GM23338 (cell line): Measurements from ENCODE around the gene ZKSCAN8.

Source experiments
- CREB1 ChIP-seq: fragments of 250-450 bp; sonication (Bioruptor Pico); IDR thresholded peaks from 2 replicates; pipeline ENCODE4 v1.5.0; 2020; ENCODE audit warnings: low read depth, mild to moderate bottlenecking, moderate library complexity
- EZH2 ChIP-seq: fragments of 200-600 bp; sonication (generic); IDR thresholded peaks from one replicate; pipeline ENCODE4 v1.8.0; 2017; ENCODE audit warnings: antibody characterized with exemption, mild to moderate bottlenecking, low read depth; ENCODE audit not compliant: unreplicated experiment
- JUNB ChIP-seq: IDR thresholded peaks from one replicate; pipeline ENCODE4 v1.6.1; 2016; ENCODE audit warnings: antibody characterized with exemption; ENCODE audit not compliant: unreplicated experiment
- POLR2AphosphoS5 ChIP-seq: IDR thresholded peaks from 2 replicates; pipeline ENCODE4 v1.6.1; 2016; ENCODE audit warnings: antibody characterized with exemption, low read depth
- STAT1 ChIP-seq: IDR thresholded peaks from one replicate; pipeline ENCODE4 v1.6.1; 2016; ENCODE audit warnings: antibody characterized with exemption; ENCODE audit not compliant: unreplicated experiment
- TF ChIP-seq, protein P1 (sequence below), 2 experiments: fragments of 200-600 bp in 1 of 2; sonication (generic) in 1 of 2; conservative IDR thresholded peaks; 2 replicates each; pipeline versions ENCODE4 v1.5.1 to v1.6.1; 2016 to 2017; ENCODE audit warnings: antibody characterized with exemption in 2 of 2, low read depth in 2 of 2, mild to moderate bottlenecking in 2 of 2, moderate library complexity in 1 of 2
- TF ChIP-seq, protein P2 (sequence below): IDR thresholded peaks from one replicate; pipeline ENCODE4 v1.6.1; 2018; ENCODE audit warnings: antibody characterized with exemption; ENCODE audit not compliant: unreplicated experiment
- TF ChIP-seq, protein P3 (sequence below): IDR thresholded peaks from 2 replicates; pipeline ENCODE4 v1.6.1; 2016; ENCODE audit warnings: antibody characterized with exemption

DNA sequence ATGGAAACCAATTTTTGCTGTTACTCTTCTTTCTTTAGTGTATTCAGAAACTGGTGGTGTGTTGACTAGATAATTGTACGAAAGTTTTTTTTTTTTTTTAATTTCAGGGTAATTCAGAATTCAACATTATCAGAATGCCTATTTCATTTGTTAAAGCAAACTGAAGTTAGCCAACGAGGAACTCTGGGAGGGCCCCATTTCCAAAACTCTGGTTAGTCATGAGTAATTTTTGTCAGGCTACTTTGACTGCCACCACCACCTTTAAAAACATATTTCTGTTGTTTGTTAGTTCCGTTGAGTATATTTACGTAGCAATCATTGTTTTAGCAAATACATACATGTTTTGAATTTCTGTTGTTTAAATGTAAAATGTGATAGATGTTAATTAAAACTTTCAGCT is 763 bp downstream of the ZKSCAN8 start:
- TF ChIP-seq, protein P1, sequence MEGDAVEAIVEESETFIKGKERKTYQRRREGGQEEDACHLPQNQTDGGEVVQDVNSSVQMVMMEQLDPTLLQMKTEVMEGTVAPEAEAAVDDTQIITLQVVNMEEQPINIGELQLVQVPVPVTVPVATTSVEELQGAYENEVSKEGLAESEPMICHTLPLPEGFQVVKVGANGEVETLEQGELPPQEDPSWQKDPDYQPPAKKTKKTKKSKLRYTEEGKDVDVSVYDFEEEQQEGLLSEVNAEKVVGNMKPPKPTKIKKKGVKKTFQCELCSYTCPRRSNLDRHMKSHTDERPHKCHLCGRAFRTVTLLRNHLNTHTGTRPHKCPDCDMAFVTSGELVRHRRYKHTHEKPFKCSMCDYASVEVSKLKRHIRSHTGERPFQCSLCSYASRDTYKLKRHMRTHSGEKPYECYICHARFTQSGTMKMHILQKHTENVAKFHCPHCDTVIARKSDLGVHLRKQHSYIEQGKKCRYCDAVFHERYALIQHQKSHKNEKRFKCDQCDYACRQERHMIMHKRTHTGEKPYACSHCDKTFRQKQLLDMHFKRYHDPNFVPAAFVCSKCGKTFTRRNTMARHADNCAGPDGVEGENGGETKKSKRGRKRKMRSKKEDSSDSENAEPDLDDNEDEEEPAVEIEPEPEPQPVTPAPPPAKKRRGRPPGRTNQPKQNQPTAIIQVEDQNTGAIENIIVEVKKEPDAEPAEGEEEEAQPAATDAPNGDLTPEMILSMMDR (conservative IDR thresholded peaks at IDR 0.05; ENCODE audit: low read depth in 2 of 2) = no peak
- no peak for TF ChIP-seq EZH2
- no peak for TF ChIP-seq POLR2AphosphoS5
- TF ChIP-seq, protein P2, sequence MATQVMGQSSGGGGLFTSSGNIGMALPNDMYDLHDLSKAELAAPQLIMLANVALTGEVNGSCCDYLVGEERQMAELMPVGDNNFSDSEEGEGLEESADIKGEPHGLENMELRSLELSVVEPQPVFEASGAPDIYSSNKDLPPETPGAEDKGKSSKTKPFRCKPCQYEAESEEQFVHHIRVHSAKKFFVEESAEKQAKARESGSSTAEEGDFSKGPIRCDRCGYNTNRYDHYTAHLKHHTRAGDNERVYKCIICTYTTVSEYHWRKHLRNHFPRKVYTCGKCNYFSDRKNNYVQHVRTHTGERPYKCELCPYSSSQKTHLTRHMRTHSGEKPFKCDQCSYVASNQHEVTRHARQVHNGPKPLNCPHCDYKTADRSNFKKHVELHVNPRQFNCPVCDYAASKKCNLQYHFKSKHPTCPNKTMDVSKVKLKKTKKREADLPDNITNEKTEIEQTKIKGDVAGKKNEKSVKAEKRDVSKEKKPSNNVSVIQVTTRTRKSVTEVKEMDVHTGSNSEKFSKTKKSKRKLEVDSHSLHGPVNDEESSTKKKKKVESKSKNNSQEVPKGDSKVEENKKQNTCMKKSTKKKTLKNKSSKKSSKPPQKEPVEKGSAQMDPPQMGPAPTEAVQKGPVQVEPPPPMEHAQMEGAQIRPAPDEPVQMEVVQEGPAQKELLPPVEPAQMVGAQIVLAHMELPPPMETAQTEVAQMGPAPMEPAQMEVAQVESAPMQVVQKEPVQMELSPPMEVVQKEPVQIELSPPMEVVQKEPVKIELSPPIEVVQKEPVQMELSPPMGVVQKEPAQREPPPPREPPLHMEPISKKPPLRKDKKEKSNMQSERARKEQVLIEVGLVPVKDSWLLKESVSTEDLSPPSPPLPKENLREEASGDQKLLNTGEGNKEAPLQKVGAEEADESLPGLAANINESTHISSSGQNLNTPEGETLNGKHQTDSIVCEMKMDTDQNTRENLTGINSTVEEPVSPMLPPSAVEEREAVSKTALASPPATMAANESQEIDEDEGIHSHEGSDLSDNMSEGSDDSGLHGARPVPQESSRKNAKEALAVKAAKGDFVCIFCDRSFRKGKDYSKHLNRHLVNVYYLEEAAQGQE = no peak
- no peak for TF ChIP-seq CREB1
- no peak for TF ChIP-seq JUNB
- TF ChIP-seq STAT1 = no peak
- TF ChIP-seq, protein P3, sequence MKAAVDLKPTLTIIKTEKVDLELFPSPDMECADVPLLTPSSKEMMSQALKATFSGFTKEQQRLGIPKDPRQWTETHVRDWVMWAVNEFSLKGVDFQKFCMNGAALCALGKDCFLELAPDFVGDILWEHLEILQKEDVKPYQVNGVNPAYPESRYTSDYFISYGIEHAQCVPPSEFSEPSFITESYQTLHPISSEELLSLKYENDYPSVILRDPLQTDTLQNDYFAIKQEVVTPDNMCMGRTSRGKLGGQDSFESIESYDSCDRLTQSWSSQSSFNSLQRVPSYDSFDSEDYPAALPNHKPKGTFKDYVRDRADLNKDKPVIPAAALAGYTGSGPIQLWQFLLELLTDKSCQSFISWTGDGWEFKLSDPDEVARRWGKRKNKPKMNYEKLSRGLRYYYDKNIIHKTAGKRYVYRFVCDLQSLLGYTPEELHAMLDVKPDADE = no peak
